HFF-Myc (cell line): ENCODE results near the gene P2RY12.
"Not testable (repeated sequence)": the region's sequence is repeated elsewhere in the genome, so short reads cannot be mapped to it uniquely, and the experiment has no call there.

Source experiments
- DNase-seq: peaks from one replicate; pipeline ENCODE4 v3.0.0-alpha.2; 2011; ENCODE audit warnings: low read depth; ENCODE audit errors: extremely low read depth
- H3K4me3 ChIP-seq: replicated peaks from 2 replicates; pipeline ENCODE4 v1.5.1; 2011; ENCODE audit warnings: low read depth, mild to moderate bottlenecking, control low read depth, low read length
- TF ChIP-seq, protein P1 (sequence below): IDR thresholded peaks from 2 replicates; pipeline ENCODE4 v1.5.1; 2012; ENCODE audit warnings: mild to moderate bottlenecking, low read depth, low read length, control low read depth; ENCODE audit errors: missing control alignments

The P2RY12 gene

DNA sequence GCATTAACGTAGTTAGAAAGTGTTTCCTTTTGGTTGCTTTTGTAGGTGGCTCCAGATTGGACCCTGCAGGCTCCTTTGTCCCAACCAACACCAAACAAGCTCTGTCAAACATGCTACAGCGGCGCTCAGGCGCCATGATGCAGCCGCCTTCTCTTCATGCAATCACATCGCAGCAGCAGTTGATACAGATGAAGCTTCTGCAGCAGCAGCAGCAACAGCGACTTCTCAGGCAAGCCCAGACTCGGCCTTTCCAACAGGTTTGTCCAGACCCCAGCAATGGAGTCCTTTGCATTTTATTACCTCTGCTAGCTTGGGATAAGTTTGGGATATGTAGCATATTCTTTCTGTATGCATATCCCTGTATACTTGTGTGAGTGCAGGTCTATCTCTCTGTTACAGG is 10.1 kb upstream of the P2RY12 start:
- no peak for DNase-seq
- H3K4me3 ChIP-seq: no peak overlapping the region

DNA sequence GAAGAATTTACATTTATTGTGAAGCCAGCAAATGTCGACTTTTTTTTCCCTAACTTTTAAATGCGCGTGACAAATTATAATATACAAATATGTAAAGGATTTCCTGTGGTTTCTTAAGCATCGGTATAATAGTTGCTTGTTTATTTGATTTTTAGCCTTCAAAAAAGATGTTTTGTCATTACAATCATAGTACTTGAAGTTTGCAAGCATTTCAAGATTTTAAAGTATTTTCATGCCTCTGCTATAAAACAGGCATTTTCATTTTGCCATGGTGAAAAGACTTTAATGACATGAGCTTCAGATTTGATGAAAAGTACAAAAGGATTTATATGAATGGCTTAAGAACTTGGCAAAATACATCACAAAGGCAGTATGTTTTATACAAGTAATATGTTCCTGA is 9.4 kb upstream of the P2RY12 start:
- no peak for DNase-seq
- no peak overlapping the region for H3K4me3 ChIP-seq
- TF ChIP-seq, protein P1, sequence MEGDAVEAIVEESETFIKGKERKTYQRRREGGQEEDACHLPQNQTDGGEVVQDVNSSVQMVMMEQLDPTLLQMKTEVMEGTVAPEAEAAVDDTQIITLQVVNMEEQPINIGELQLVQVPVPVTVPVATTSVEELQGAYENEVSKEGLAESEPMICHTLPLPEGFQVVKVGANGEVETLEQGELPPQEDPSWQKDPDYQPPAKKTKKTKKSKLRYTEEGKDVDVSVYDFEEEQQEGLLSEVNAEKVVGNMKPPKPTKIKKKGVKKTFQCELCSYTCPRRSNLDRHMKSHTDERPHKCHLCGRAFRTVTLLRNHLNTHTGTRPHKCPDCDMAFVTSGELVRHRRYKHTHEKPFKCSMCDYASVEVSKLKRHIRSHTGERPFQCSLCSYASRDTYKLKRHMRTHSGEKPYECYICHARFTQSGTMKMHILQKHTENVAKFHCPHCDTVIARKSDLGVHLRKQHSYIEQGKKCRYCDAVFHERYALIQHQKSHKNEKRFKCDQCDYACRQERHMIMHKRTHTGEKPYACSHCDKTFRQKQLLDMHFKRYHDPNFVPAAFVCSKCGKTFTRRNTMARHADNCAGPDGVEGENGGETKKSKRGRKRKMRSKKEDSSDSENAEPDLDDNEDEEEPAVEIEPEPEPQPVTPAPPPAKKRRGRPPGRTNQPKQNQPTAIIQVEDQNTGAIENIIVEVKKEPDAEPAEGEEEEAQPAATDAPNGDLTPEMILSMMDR: no peak

More for the DNA sequence above, 10.1 kb upstream of the P2RY12 start:
- TF ChIP-seq, protein P1: no peak

DNA sequence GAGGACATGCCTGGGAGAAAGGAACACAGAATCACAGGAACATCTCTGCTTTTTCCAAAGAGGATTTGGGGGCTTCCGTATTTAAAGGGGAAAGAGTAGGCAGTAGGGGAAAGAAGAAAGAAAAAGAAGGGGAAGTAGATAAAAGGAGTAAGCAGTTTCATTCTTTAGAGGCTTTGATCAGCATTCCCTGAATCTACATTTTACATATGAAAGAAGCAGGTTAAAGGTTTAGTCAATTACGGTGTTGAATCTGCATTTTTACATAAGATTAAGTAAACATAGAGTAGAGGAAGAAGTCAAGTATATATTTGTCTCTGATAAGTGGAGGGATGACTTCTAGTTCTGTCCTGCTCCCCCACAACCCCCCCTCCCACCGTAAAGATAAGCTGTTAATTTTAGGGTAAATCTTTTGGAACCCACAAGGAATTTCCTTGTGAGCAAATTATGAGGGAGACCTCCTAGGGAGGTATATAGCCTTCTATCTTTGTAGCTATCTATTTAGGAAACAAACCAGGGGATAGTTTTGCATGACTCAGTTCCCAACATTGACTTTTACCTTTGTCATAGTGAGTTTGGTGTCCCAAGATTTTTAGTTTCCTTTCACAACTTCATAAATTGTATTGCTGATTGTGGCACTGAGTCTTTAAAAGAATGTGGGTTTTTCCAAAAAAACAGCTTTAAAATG is 8.7 kb upstream of the P2RY12 start:
- DNase-seq: no peak
- no peak overlapping the region for H3K4me3 ChIP-seq
- TF ChIP-seq, protein P1: no peak

DNA sequence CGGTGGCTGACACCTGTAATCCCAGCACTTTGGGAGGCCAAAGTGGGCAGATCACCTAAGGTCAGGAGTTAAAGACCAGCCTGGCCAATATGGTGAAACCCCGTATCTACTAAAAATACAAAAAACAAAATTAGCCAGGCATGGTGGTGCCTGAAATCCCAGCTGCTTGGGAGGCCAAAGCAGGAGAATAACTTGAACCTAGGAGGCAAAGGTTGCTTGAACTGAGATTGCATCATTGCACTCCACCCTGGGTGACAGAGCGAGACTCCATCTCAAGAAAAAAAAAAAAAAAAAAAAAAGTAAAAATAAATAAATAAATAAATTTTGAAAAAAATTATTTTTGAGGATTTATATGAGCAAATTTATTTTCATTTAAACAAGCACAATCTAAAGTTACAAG is 7.6 kb upstream of the P2RY12 start:
- H3K4me3 ChIP-seq, DNase-seq: not testable (repeated sequence)

DNA sequence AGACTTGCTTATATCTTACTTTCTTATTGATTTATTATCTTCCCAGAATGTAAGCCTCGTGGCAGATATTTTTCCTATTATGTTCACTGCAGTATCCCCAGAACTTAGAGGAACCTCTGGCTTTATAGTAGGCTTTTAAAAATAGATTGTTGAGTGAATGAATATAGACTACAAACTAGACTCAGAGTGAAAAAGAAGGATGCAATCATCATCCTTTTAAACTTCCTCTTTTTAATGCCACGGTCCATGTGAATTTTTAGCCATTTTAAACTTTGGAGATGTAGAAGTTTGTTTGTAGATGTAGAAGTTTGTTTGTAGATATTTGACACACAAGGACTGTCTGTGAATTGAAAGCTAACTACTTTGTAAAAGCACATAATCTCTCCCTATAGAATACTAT is 7.2 kb upstream of the P2RY12 start:
- H3K4me3 ChIP-seq: no peak overlapping the region
- no peak for DNase-seq
- TF ChIP-seq, protein P1: no peak

DNA sequence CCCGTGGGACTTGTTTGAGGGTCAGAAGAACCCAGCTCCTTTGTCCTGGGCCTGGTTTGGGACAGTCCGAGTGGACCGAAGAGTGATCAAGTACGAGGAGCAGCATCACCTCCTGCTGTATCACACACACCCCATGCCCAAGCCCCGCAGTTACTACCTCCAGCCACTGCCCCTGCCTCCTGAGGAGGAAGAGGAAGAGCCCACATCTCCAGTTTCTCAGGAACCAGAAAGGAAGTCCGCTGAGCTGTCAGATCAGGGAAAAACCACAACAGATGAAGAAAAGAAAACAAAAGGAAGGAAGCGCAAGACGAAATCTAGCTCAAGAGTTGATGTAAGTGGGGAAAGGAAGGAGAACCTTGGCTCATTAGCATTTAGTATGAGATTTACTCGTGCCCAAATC is 3.3 kb upstream of the P2RY12 start:
- TF ChIP-seq, protein P1: no peak
- H3K4me3 ChIP-seq: no peak overlapping the region

DNA sequence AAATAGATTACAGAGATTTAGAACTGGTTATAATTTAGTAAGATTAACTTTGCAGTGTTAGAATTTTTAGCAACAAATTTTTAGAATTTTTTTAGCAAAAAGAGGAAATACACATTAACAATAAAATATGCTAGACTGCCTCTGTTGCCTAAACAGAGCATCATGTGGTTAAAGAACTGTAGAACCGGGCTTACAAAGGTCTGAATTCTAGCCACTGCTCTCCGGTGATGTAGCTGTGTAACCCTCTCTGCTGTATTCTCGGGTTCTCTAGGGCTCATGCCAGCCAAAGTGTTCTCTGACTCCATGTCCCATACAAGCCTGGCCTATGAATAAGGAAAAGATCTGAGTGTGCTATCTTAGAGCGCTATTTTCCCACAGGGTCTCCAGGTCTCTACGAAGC is 2.9 kb upstream of the P2RY12 start:
- TF ChIP-seq, protein P1: no peak
- no peak overlapping the region for H3K4me3 ChIP-seq
- DNase-seq: no peak

More for the DNA sequence above, 3.3 kb upstream of the P2RY12 start:
- DNase-seq: no peak
